Mesendoderm (in vitro differentiated cells): ENCODE data around the gene DNAJC5G. TPM values are rescaled to one million over a fixed set of nuclear protein-coding genes. Genes with fewer than 3 reads are reported as not detected.

Experiments used
- DNase-seq: peaks from one replicate; pipeline ENCODE4 v3.0.0; 2013
- H2AK5ac ChIP-seq: 2 replicates; pipeline ENCODE4 v1.6.1; 2013; ENCODE audit warnings: low read length, inconsistent platforms
- H2BK120ac ChIP-seq: 2 replicates; pipeline ENCODE4 v1.6.1; 2013; ENCODE audit warnings: low read depth, mild to moderate bottlenecking, low read length, moderate library complexity, mixed read lengths
- H2BK15ac ChIP-seq: replicated peaks from 2 replicates; pipeline ENCODE4 v1.6.1; 2013; ENCODE audit warnings: low read depth, mild to moderate bottlenecking, moderate library complexity
- H2BK5ac ChIP-seq: 2 replicates; pipeline ENCODE4 v1.6.1; 2013; ENCODE audit warnings: low read length, inconsistent platforms
- H3K18ac ChIP-seq: 2 replicates; pipeline ENCODE4 v1.6.1; 2013; ENCODE audit warnings: mild to moderate bottlenecking, low read length, mixed read lengths
- H3K23ac ChIP-seq: one replicate; pipeline ENCODE4 v1.6.1; 2013; ENCODE audit warnings: low read length
- H3K27ac ChIP-seq: 2 replicates; pipeline ENCODE4 v1.5.1; 2013; ENCODE audit warnings: low read depth, mild to moderate bottlenecking, inconsistent platforms, low read length, moderate library complexity
- H3K27me3 ChIP-seq: 2 replicates; pipeline ENCODE4 v1.6.1; 2013; ENCODE audit warnings: low read length, control low read depth, mild to moderate bottlenecking, inconsistent platforms; ENCODE audit not compliant: insufficient read depth, poor library complexity
- H3K36me3 ChIP-seq: 2 replicates; pipeline ENCODE4 v1.6.1; 2013; ENCODE audit warnings: low read length, inconsistent platforms; ENCODE audit not compliant: control insufficient read depth, insufficient read depth
- H3K4ac ChIP-seq: one replicate; pipeline ENCODE4 v1.6.1; 2013; ENCODE audit warnings: low read depth, mild to moderate bottlenecking, low read length, moderate library complexity
- H3K4me1 ChIP-seq: 2 replicates; pipeline ENCODE4 v1.6.1; 2013; ENCODE audit warnings: low read depth, low read length, inconsistent platforms; ENCODE audit not compliant: control insufficient read depth
- H3K4me2 ChIP-seq: 2 replicates; pipeline ENCODE4 v1.6.1; 2013; ENCODE audit warnings: low read length
- H3K4me3 ChIP-seq: 2 replicates; pipeline ENCODE4 v1.5.1; 2013; ENCODE audit warnings: mild to moderate bottlenecking, low read length
- H3K56ac ChIP-seq: one replicate; pipeline ENCODE4 v1.6.1; 2013; ENCODE audit warnings: low read length
- H3K79me1 ChIP-seq: 2 replicates; pipeline ENCODE4 v1.6.1; 2013; ENCODE audit warnings: low read length, inconsistent platforms
- H3K79me2 ChIP-seq: 2 replicates; pipeline ENCODE4 v1.6.1; 2013; ENCODE audit warnings: mild to moderate bottlenecking, low read length; ENCODE audit not compliant: control insufficient read depth, insufficient read depth
- H3K9ac ChIP-seq: 2 replicates; pipeline ENCODE4 v1.6.1; 2013; ENCODE audit warnings: low read length, inconsistent platforms
- H4K5ac ChIP-seq: one replicate; pipeline ENCODE4 v1.6.1; 2013; ENCODE audit warnings: low read length
- H4K8ac ChIP-seq: one replicate; pipeline ENCODE4 v1.6.1; 2013; ENCODE audit warnings: low read depth, mild to moderate bottlenecking, control low read depth, low read length, moderate library complexity
- WGBS: extraction: QIAGEN DNeasy Blood & Tissue Kit; methylation state at CpG from one replicate; pipeline ENCODE4 v1.1.7; 2013; ENCODE audit warnings: low lambda C conversion rate, missing lambda C conversion rate; ENCODE audit not compliant: insufficient coverage; ENCODE audit errors: extremely low coverage; 5-methylcytosine and 5-hydroxymethylcytosine counted together
- polyA plus RNA-seq, 2 experiments: library from polyadenylated mRNA; stranded (reverse); fragments of 200-250 nt; gene quantifications; one replicate each; pipeline ENCODE4 v1.2.3, GENCODE V29; 2013

Gene DNAJC5G, protein sequence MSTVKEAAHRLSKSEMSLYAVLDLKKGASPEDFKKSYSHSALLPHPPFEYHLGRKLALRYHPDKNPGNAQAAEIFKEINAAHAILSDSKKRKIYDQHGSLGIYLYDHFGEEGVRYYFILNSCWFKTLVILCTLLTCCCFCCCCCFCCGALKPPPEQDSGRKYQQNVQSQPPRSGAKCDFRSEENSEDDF
- polyA plus RNA-seq (2013, experiment 1 of 2), result 0.03 TPM
- polyA plus RNA-seq (2013, experiment 2 of 2), result 0.06 TPM

DNA sequence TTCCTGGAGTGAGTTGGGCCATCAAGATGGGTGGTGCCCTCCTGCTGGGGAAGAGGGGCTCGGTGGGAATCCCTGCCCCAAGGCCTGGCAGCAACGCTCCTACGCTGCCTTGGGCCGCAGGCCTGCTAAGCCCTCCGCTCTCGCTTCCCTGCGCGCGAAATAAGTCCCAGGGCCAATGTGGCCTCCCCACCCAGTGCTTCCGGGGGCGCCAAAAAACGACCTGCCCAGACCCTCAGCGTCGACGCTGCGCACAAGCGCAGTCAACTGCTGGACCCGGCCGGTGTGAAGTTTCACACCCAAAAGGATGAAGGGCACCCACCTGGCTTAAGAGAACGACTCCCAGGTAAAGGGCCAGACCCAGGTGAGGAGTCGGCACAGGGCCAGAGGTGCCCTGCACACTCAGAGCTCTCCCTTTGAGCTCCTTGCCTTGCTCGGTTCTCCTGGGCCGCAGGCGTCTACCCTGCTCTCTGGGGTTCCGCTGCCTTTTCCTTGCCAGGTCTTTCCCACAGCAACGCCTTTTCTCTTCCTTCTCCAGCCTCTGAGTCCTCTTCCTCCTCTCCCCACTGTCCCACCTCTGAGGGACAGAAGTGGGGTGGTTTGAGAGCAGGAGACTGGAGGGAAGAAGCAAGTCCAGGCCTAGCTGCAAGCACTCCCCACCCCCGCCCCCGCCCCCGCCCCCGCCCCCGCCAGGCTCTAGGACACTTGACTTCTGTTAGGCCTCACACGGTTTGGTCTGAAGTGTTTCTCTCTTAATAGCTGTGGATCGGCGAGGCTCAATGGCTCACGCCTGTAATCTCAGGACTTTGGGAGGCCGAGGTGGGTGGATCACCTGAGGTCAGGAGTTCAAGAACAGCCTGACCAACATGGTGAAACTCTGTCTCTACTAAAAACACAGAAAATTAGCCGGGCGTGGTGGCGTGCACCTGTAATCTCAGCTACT is at the start of gene DNAJC5G:
DNAJC5G (plus strand) TSS at position 223 of the 940 bp plus-strand sequence. CDS start 1,296 bp downstream, outside the sequence.
- Histone ChIP-seq H3K4me1 (no peaks in the 10 kb centered on the region), H3K4ac (no peak within 1 kb of the TSS), H3K56ac (no peak within 1 kb of the TSS), H3K4me2 (no peak within 1 kb of the TSS), H4K5ac (no peak within 1 kb of the TSS), H4K8ac (no peak within 1 kb of the TSS), H2AK5ac (no peak within 1 kb of the TSS), H3K36me3 (no peaks in the 10 kb centered on the region), H3K79me2 (no peaks in the 10 kb centered on the region), H3K27me3 (no peaks in the 10 kb centered on the region), H2BK5ac (no peak within 1 kb of the TSS), H3K4me3 (no peak within 1 kb of the TSS), H3K18ac (no peak within 1 kb of the TSS), H3K79me1 (no peaks in the 10 kb centered on the region), H3K27ac (no peak within 1 kb of the TSS), H2BK120ac (no peak within 1 kb of the TSS), H3K9ac (no peak within 1 kb of the TSS), H3K23ac (no peak within 1 kb of the TSS), H2BK15ac (no peak within 1 kb of the TSS)
- DNase-seq, result no peak
- WGBS, result no CpG with 5 or more reads among the region's 39 CpGs

DNA sequence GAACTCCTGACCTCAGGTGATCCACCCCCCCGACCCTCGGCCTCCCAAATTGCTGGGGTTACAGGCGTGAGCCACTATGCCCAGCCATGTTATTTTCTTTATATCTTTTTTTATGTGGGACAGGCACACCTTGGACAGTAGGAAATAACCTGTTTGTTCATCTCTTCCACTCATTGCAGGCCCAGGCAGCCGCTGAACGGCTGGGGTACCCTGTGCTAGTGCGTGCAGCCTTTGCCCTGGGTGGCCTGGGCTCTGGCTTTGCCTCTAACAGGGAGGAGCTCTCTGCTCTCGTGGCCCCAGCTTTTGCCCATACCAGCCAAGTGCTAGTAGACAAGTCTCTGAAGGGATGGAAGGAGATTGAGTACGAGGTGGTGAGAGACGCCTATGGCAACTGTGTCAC is 49.7 kb upstream of the DNAJC5G start:
- no peak overlapping the region for H3K56ac ChIP-seq
- H2BK120ac ChIP-seq, result no peak overlapping the region
- H3K4me1 ChIP-seq, result no peaks in the 10 kb centered on the region
- H4K5ac ChIP-seq, result no peak overlapping the region
- H2BK5ac ChIP-seq, result no peak overlapping the region
- no peak overlapping the region for H2BK15ac ChIP-seq
- no peak overlapping the region for H3K4ac ChIP-seq
- no peak for DNase-seq
- no peak overlapping the region for H3K4me2 ChIP-seq
- no peak overlapping the region for H3K9ac ChIP-seq
- peaks cover 36% of the 10 kb centered on the region for H3K36me3 ChIP-seq
- H4K8ac ChIP-seq, result no peak overlapping the region
- H3K27me3 ChIP-seq, result no peaks in the 10 kb centered on the region
- no peak overlapping the region for H3K18ac ChIP-seq
- no peak overlapping the region for H2AK5ac ChIP-seq
- H3K27ac ChIP-seq, result no peak overlapping the region
- H3K79me1 ChIP-seq, result peaks cover 3% of the 10 kb centered on the region
- no CpG with 5 or more reads among the region's 9 CpGs for WGBS
- H3K79me2 ChIP-seq, result no peaks in the 10 kb centered on the region
- no peak overlapping the region for H3K23ac ChIP-seq
- H3K4me3 ChIP-seq, result no peak overlapping the region

DNA sequence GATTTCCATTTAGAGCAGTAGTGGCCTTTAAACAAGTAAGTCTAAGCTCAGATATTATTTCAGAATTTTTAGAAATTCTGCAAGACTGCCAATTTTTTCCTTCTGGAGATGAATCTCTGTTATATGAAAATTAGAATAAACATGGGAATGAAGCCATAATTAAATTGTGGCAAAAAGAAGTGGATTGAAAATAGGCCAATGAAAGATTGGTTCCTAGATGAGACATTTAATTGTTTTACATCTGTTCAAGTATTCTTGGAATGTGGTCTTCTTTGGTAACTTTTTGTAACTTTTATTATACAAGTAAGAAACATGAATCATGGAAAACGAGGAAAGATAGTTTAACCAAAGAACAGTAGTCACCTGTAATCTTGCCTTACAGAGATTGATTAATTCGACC is 47.7 kb upstream of the DNAJC5G start:
- peaks cover under 1% of the 10 kb centered on the region for H3K79me1 ChIP-seq
- no peak overlapping the region for H4K8ac ChIP-seq
- no peak overlapping the region for H2BK5ac ChIP-seq
- no peak overlapping the region for H3K4me2 ChIP-seq
- H3K4me3 ChIP-seq, result no peak overlapping the region
- H3K4ac ChIP-seq, result no peak overlapping the region
- no CpG with 5 or more reads among the region's 2 CpGs for WGBS
- H3K9ac ChIP-seq, result no peak overlapping the region
- no peak overlapping the region for H4K5ac ChIP-seq
- H3K79me2 ChIP-seq, result no peaks in the 10 kb centered on the region
- H3K36me3 ChIP-seq, result peaks cover 43% of the 10 kb centered on the region
- H3K27ac ChIP-seq, result no peak overlapping the region
- no peaks in the 10 kb centered on the region for H3K4me1 ChIP-seq
- H2BK15ac ChIP-seq, result no peak overlapping the region
- H3K18ac ChIP-seq, result no peak overlapping the region
- H2AK5ac ChIP-seq, result no peak overlapping the region
- no peak for DNase-seq
- H3K56ac ChIP-seq, result no peak overlapping the region
- no peaks in the 10 kb centered on the region for H3K27me3 ChIP-seq
- no peak overlapping the region for H2BK120ac ChIP-seq
- no peak overlapping the region for H3K23ac ChIP-seq

DNA sequence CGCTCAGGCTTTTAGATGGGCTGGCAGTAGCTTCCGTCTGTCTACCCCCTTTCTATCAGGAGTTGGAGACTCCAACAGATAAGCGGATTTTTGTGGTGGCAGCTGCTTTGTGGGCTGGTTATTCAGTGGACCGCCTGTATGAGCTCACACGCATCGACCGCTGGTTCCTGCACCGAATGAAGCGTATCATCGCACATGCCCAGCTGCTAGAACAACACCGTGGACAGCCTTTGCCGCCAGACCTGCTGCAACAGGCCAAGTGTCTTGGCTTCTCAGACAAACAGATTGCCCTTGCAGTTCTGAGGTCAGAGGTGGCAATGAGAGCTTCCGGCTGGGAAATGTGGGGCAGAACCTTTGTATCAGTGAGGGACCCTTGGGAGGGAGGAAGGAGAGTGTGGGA is 43.3 kb upstream of the DNAJC5G start:
- no peak overlapping the region for H3K4ac ChIP-seq
- no peak overlapping the region for H3K4me2 ChIP-seq
- no peaks in the 10 kb centered on the region for H3K4me1 ChIP-seq
- H3K79me1 ChIP-seq, result no peaks in the 10 kb centered on the region
- no peak overlapping the region for H2BK15ac ChIP-seq
- no peak for DNase-seq
- no peak overlapping the region for H3K4me3 ChIP-seq
- H4K8ac ChIP-seq, result no peak overlapping the region
- no peak overlapping the region for H3K23ac ChIP-seq
- no peaks in the 10 kb centered on the region for H3K79me2 ChIP-seq
- no peak overlapping the region for H3K18ac ChIP-seq
- no peak overlapping the region for H2BK120ac ChIP-seq
- WGBS, result no CpG with 5 or more reads among the region's 13 CpGs
- peaks cover 47% of the 10 kb centered on the region for H3K36me3 ChIP-seq
- H3K9ac ChIP-seq, result no peak overlapping the region
- H3K56ac ChIP-seq, result no peak overlapping the region
- H3K27ac ChIP-seq, result no peak overlapping the region
- H4K5ac ChIP-seq, result no peak overlapping the region
- H2BK5ac ChIP-seq, result no peak overlapping the region
- no peaks in the 10 kb centered on the region for H3K27me3 ChIP-seq
- H2AK5ac ChIP-seq, result no peak overlapping the region

DNA sequence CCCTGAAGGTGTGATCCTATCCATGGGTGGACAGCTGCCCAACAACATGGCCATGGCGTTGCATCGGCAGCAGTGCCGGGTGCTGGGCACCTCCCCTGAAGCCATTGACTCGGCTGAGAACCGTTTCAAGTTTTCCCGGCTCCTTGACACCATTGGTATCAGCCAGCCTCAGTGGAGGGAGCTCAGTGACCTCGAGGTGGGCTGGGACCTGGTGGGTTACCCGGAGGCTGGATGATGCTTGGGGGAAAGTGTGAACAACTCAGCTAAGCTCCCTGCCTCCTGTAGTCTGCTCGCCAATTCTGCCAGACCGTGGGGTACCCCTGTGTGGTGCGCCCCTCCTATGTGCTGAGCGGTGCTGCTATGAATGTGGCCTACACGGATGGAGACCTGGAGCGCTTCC is 41.9 kb upstream of the DNAJC5G start:
- Histone ChIP-seq H2BK5ac (no peak overlapping the region), H4K5ac (no peak overlapping the region), H2BK15ac (no peak overlapping the region), H4K8ac (no peak overlapping the region), H3K4me1 (no peaks in the 10 kb centered on the region), H3K4me3 (no peak overlapping the region), H2AK5ac (no peak overlapping the region), H3K56ac (no peak overlapping the region), H3K4me2 (no peak overlapping the region), H3K23ac (no peak overlapping the region), H3K27ac (no peak overlapping the region), H3K27me3 (no peaks in the 10 kb centered on the region), H3K18ac (no peak overlapping the region), H3K36me3 (peaks cover 51% of the 10 kb centered on the region), H3K79me1 (no peaks in the 10 kb centered on the region), H3K4ac (no peak overlapping the region), H3K9ac (no peak overlapping the region), H3K79me2 (no peaks in the 10 kb centered on the region), H2BK120ac (no peak overlapping the region)
- no CpG with 5 or more reads among the region's 14 CpGs for WGBS
- DNase-seq, result no peak
